Measurements from ENCODE around the gene NUP37.

DNA sequence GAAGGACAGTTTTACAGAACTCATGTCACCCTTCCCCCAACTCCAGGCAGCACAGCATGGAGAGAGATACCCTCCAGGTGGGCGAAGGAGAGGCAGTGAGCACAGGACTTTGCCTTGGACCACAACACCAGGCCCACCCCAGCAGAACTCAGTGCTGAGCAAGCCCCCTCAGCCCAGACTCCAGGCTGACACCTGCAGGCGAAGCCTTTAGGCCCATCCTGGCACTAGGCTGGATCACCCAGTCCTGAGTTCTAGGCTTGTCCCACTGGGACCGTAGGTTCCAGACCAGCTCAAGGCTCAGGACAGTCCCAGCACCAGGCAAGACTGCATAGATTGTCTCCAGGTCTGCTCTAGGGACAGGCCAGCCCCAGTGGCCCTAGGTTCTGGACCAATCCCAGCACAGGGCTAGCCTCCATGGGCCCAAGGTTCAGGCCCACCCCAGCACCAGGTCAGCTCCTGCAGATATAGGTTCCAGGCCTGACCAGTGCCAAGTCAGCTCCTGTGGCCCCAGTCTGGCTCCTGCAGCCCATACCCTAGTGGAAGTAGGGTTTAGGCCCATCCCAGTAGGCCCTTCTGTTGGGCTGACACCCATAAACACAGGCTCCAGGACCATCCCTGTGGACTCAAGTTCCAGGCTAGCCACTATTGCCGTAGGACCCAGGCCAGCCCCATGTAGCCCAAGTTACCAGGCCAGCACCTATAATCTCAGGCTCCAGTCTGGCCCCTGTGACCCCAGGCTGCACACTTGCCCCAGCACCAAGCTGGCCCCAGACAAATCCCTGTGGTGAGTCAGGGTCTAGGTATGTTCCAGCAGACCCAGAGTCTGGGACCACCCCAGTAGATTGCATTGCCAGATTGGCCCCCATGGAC lies 67.5 kb downstream of the NUP37 start:
- TF ChIP-seq, protein P1, sequence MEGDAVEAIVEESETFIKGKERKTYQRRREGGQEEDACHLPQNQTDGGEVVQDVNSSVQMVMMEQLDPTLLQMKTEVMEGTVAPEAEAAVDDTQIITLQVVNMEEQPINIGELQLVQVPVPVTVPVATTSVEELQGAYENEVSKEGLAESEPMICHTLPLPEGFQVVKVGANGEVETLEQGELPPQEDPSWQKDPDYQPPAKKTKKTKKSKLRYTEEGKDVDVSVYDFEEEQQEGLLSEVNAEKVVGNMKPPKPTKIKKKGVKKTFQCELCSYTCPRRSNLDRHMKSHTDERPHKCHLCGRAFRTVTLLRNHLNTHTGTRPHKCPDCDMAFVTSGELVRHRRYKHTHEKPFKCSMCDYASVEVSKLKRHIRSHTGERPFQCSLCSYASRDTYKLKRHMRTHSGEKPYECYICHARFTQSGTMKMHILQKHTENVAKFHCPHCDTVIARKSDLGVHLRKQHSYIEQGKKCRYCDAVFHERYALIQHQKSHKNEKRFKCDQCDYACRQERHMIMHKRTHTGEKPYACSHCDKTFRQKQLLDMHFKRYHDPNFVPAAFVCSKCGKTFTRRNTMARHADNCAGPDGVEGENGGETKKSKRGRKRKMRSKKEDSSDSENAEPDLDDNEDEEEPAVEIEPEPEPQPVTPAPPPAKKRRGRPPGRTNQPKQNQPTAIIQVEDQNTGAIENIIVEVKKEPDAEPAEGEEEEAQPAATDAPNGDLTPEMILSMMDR (IDR thresholded peaks at IDR 0.05; ENCODE audit: low read depth, low read length), result peak; percentile 12; the same call in 1 of the 2 replicates
- TF ChIP-seq EZH2phosphoT487 (IDR thresholded peaks at IDR 0.05; ENCODE audit: low read depth), result no peak
